Measurements from ENCODE around the gene FAM185A.
"Not testable (repeated sequence)": the region's sequence is repeated elsewhere in the genome, so short reads cannot be mapped to it uniquely, and the experiment has no call there.

The FAM185A gene

GRCh38 chr7:102780926-102781325, 32.1 kb downstream of the FAM185A start:
- not testable (repeated sequence) for DNase-seq

- DNase-seq, result not testable (repeated sequence)
These were observed 40.0 kb downstream of the FAM185A start for GRCh38 chr7:102788770-102789169.

GRCh38 chr7:102790364-102791100, 41.7 kb downstream of the FAM185A start:
- DNase-seq, result not testable (repeated sequence)

- DNase-seq, result not testable (repeated sequence)
These were observed 42.6 kb downstream of the FAM185A start for GRCh38 chr7:102791367-102791766.

- not testable (repeated sequence) for DNase-seq
These were observed 43.0 kb downstream of the FAM185A start for GRCh38 chr7:102791831-102792230.

- not testable (repeated sequence) for DNase-seq
These were observed 45.8 kb downstream of the FAM185A start for GRCh38 chr7:102794567-102794966.

- DNase-seq, result not testable (repeated sequence)
These were observed 47.3 kb downstream of the FAM185A start for GRCh38 chr7:102795987-102796595.

GRCh38 chr7:102806613-102807012, 57.8 kb downstream of the FAM185A start:
- DNase-seq, result no peak

- no peak for DNase-seq
These were observed 62.1 kb downstream of the FAM185A start for GRCh38 chr7:102810916-102811315.

- DNase-seq, result no peak
These were observed 63.3 kb downstream of the FAM185A start for GRCh38 chr7:102811942-102812678.

GRCh38 chr7:102813191-102814024, 64.6 kb downstream of the FAM185A start:
- DNase-seq, result no peak

GRCh38 chr7:102814025-102814471, 65.2 kb downstream of the FAM185A start:
- DNase-seq, result no peak

- DNase-seq, result no peak
These were observed 69.1 kb downstream of the FAM185A start for GRCh38 chr7:102817616-102818573.

GRCh38 chr7:102819151-102819550, 70.4 kb downstream of the FAM185A start:
- DNase-seq, result no peak

GRCh38 chr7:102821994-102822747, 73.4 kb downstream of the FAM185A start:
- no peak for DNase-seq

GRCh38 chr7:102823390-102824119, 74.8 kb downstream of the FAM185A start:
- no peak for DNase-seq

GRCh38 chr7:102828286-102828685, 79.5 kb downstream of the FAM185A start:
- DNase-seq, result no peak

GRCh38 chr7:102829075-102829474, 80.3 kb downstream of the FAM185A start:
- DNase-seq, result no peak

- no peak for DNase-seq
These were observed 81.4 kb downstream of the FAM185A start for GRCh38 chr7:102830197-102830596.

- DNase-seq, result no peak
These were observed 83.9 kb downstream of the FAM185A start for GRCh38 chr7:102832674-102833073.

Data from SHP77 (cell line).